Kidney epithelial cell (primary cell): ENCODE data around the gene SCN4A. TPM values are rescaled to one million over a fixed set of nuclear protein-coding genes. Genes with fewer than 3 reads are reported as not detected.

Experiments
- DNase-seq: peaks from one replicate; pipeline ENCODE4 v3.0.0-alpha.2; 2010; ENCODE audit warnings: low read depth
- H3K27me3 ChIP-seq: 2 replicates; pipeline ENCODE4 v1.6.0; 2011; ENCODE audit warnings: low read length; ENCODE audit not compliant: control insufficient read depth, insufficient read depth
- H3K36me3 ChIP-seq: 2 replicates; pipeline ENCODE4 v1.5.1; 2011; ENCODE audit warnings: low read length; ENCODE audit not compliant: control insufficient read depth, insufficient read depth
- H3K4me3 ChIP-seq: 2 replicates; pipeline ENCODE4 v1.5.1; 2011; ENCODE audit warnings: low read depth, mild to moderate bottlenecking, control low read depth, low read length
- total RNA-seq: library from RNA; depleted of rRNA; stranded (reverse); fragments of >200 nt; gene quantifications from 2 replicates; pipeline ENCODE4 v1.2.3, GENCODE V29; 2015
- TF ChIP-seq, protein P1 (sequence below): IDR thresholded peaks from 2 replicates; pipeline ENCODE4 v1.5.1; 2011; ENCODE audit warnings: mild to moderate bottlenecking, moderate library complexity, low read length, control low read depth, inconsistent platforms; ENCODE audit not compliant: insufficient read depth, poor library complexity, severe bottlenecking

SCN4A gene
- total RNA-seq, 1 donor from 2014 or later, result 0.33 TPM

DNA sequence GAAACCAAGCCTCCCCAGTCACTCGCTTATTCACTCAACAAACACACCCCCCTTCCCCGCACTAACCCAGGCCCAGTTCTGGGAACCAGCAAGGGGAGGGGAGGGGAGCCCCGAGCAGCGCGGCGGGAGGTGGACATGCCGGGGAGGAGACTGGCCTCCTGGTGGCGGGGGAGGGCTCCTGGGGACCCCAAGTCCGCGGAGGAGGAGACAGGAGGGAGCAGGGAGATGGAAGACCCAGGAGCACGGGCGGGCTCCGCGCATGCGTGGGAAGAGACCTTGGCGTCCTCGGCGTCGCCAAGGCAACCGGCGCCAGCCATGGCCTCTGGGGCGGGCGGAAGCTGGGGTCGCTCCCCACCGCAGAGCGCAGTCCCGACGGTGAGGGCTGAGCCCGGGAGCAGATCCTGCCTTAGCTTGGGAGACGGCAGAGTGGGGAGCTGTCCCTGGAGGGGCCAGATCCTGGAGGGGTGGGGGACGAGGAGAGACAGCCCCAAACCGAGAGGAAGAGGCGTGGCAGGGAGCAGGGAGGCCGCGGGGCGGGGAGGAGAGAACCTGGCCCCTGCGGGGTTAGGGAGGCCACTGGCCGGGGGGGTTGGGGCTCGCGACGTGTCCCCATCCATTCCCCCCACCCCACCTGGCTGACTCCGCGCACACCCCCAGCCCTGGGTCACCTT lies 25.5 kb upstream of the SCN4A start, which contains the start of gene PRR29:
TSS of gene PRR29 (plus strand) at position 302 of the 671 bp plus-strand sequence. CDS start at position 316, 14 bp downstream.
- TF ChIP-seq, protein P1, sequence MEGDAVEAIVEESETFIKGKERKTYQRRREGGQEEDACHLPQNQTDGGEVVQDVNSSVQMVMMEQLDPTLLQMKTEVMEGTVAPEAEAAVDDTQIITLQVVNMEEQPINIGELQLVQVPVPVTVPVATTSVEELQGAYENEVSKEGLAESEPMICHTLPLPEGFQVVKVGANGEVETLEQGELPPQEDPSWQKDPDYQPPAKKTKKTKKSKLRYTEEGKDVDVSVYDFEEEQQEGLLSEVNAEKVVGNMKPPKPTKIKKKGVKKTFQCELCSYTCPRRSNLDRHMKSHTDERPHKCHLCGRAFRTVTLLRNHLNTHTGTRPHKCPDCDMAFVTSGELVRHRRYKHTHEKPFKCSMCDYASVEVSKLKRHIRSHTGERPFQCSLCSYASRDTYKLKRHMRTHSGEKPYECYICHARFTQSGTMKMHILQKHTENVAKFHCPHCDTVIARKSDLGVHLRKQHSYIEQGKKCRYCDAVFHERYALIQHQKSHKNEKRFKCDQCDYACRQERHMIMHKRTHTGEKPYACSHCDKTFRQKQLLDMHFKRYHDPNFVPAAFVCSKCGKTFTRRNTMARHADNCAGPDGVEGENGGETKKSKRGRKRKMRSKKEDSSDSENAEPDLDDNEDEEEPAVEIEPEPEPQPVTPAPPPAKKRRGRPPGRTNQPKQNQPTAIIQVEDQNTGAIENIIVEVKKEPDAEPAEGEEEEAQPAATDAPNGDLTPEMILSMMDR, result no peak
- Histone ChIP-seq H3K36me3 (no peaks in the 10 kb centered on the region), H3K4me3 (peak within 1 kb of the TSS; percentile 64), H3K27me3 (peaks cover 32% of the 10 kb centered on the region)
- DNase-seq, result no peak

DNA sequence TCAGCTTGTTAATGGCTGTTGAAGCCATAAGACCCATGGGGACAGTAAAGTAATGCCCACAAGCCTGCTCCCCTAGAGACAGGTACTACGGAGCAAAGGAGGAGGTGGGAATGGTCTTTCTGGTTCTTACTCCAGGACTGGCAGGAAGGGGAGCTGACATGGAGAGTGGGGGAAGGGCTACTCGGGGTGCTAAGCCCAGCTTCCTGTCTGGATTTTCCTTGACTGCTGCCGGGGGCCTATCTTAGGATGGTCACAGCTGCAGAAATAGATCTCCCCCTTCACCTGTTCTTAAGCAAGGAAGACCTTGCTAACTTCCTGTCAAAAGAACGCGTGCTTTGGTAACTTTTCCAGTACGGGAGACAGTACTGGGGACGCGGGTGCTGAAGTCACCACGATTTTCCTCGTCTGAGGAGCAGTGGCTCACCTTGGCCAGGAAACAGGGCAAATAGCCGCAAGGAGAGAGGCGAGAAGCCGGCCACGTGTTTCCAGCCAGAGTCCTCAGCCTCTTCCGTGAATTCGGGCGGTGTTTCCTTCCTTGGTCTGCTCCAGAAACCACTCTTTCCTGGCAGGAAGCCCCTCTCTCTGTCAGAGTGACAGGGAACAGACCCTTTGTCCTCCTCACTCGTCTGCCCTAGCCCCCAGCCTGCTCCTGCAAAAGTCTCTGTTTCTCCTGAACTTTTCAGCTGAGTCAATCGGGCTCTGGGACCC lies 24.8 kb upstream of the SCN4A start:
- TF ChIP-seq, protein P1, result no peak
- Histone ChIP-seq H3K27me3 (peaks cover 36% of the 10 kb centered on the region), H3K4me3 (no peak overlapping the region), H3K36me3 (no peaks in the 10 kb centered on the region)
- no peak for DNase-seq

DNA sequence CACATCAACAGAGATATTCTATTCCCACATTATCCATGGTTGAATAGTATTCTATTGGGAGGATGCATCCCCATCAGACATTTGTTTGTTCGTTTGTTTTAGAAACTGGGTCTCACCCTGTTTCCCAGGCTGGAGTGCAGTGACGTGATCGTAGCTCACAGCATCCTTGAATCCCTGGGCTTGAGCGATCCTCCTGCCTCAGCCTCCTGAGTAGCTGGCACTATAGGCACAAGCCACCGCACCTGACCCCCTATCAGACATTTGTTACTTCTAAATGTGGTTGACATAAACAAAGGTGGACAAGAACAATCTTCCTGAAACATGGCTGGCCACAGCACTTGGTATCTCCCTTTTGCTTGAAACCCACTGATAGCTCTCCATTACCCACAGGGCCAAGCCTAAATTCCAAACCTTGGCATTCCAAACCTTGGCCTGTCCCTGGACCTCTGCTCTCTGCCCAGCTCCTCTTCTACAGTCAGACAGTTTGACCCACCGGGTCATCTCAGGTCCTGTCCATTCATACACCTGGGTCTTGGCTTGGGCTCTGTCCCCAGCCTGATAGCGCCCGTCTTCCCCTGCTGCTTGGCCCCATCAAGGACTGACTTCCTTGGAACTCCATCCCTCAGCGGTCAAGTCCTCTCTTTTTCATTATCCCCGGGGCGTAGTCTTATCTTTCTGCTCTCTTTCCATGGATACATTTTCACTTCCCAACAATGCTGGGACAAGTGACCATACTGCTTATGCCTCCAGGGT lies 23.9 kb upstream of the SCN4A start:
- peaks cover 45% of the 10 kb centered on the region for H3K27me3 ChIP-seq
- no peak for DNase-seq
- H3K36me3 ChIP-seq, result no peaks in the 10 kb centered on the region
- TF ChIP-seq, protein P1, result no peak
- no peak overlapping the region for H3K4me3 ChIP-seq

DNA sequence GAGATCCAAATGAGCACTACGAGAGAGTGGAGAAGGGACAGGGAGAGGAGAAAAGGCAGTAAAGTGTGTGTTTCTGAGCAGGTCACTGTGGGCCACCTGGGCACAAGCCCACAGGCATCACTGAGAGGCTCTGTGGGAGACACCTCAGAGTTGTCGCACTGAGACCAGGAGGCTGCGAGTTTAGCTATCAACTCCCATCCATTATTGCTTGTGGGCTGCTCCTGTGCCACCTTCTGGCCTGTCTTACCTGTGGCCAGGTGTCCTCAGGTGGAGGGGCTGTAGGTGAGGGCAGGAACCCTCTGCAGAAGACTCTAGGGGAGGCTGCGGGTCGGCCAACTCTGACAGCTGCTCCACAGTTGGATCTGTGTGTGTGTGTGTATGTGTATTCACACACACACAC lies 22.9 kb upstream of the SCN4A start:
- Histone ChIP-seq H3K4me3 (no peak overlapping the region), H3K27me3 (peaks cover 50% of the 10 kb centered on the region), H3K36me3 (no peaks in the 10 kb centered on the region)
- TF ChIP-seq, protein P1, result no peak
- DNase-seq, result no peak

DNA sequence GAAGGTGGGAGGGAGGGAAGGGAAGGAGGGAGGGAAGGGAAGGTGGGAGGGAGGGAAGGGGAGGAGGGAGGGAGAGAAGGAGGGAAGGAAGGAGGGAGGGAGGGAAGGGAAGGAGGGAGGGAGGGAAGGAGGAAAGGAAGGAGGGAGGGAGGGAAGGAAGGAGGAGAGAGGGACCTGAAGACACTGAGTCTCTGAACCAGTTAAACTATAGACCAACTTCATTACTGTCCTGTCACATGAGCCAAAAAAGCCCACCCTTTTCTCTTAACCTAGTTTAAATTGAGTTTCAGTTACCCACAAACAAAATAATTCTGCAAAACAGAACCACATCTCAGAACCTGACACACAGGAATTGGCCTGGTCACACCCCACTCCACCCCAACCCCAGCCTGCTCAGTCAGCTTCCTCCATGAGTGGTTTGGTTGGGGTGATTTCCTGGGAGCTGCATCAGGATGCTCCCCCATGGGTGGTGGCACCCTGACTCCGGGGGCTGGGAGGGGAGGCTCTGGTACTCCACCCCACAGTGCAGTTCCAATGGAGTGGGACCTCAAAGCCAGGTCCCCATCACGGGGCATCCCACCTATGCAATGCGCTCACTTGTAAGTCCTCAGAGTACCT lies 20.8 kb upstream of the SCN4A start:
- Histone ChIP-seq H3K4me3 (no peak overlapping the region), H3K27me3 (peaks cover 61% of the 10 kb centered on the region), H3K36me3 (no peaks in the 10 kb centered on the region)
- DNase-seq, result no peak
- TF ChIP-seq, protein P1, result no peak
